Testis (tissue), 3 donors: Measurements from ENCODE around the gene ALG14. TPM values are rescaled to one million over a fixed set of nuclear protein-coding genes. Genes with fewer than 3 reads are reported as not detected.

Experiments
- DNase-seq: peaks from one replicate; pipeline ENCODE4 v3.0.0-alpha.2; 2019
- H3K27ac ChIP-seq, 2 donors: fragments of 200-600 bp; sonication (generic); one replicate each; pipeline ENCODE4 v1.5.1; 2019
- H3K27me3 ChIP-seq: fragments of 200-600 bp; sonication (generic); one replicate; pipeline ENCODE4 v1.5.1; 2019
- H3K36me3 ChIP-seq: fragments of 200-600 bp; sonication (generic); one replicate; pipeline ENCODE4 v1.5.1; 2017; ENCODE audit warnings: low read depth; ENCODE audit errors: missing control alignments
- H3K4me1 ChIP-seq: fragments of 200-600 bp; sonication (generic); one replicate; pipeline ENCODE4 v1.5.1; 2019
- H3K4me3 ChIP-seq, 2 donors: fragments of 200-600 bp; sonication (generic); one replicate each; pipeline ENCODE4 v1.5.1; 2017 to 2019
- H3K9me3 ChIP-seq: fragments of 200-600 bp; sonication (generic); one replicate; pipeline ENCODE4 v1.5.1; 2017
- CTCF ChIP-seq, 3 experiments: fragments of 450-650 bp in 2 of 3; fragments of 200-600 bp in 1 of 3; sonication (generic) in 1 of 3; IDR thresholded peaks; one replicate each; pipeline ENCODE4 v1.5.1; 2016 to 2019; ENCODE audit warnings: antibody characterized with exemption in 3 of 3, mild to moderate bottlenecking in 2 of 3, moderate library complexity in 1 of 3
- POLR2A ChIP-seq: fragments of 450-650 bp; IDR thresholded peaks from one replicate; pipeline ENCODE4 v1.6.1; 2017; ENCODE audit warnings: antibody characterized with exemption, mild to moderate bottlenecking, moderate library complexity
- WGBS, 2 donors: methylation state at CpG; one replicate each; pipeline ENCODE4 v1.1.5; 2018; 5-methylcytosine and 5-hydroxymethylcytosine counted together
- intact Hi-C: fragments of 100-400 bp; cut with DNase I; formaldehyde crosslinking; loops from one replicate; pipeline ENCODE4 v1.15.1; 2023; ENCODE audit warnings: low total_unique reads
- polyA plus RNA-seq: library from polyadenylated mRNA; stranded (reverse); fragments of 350-450 nt; fragmentation: Illumina TruSeq; extraction: RNeasy Lipid Tissue Mini Kit (QIAGEN cat#74804); gene quantifications from one replicate; pipeline ENCODE4 v1.2.3, GENCODE V29; 2014; ENCODE audit warnings: low read depth, low replicate concordance; ENCODE audit not compliant: insufficient read depth
- total RNA-seq, 2 donors: library from RNA; depleted of rRNA; stranded (reverse); fragments of >200 nt; gene quantifications; one replicate each; pipeline ENCODE4 v1.2.3, GENCODE V29; 2016

Gene ALG14
- total and polyA plus RNA-seq, 3 donors from 2014 or later = 3.3 to 24.1 (median 5.3) TPM

- TF ChIP-seq POLR2A = no peak
- no peak for TF ChIP-seq CTCF (IDR thresholded peaks at IDR 0.05)
- Histone ChIP-seq H3K4me1 (peaks cover 4% of the 10 kb centered on the region), H3K36me3 (no peaks in the 10 kb centered on the region), H3K27ac (peak overlapping the region in 1 of 2 donors; percentile 77), H3K9me3 (no peaks in the 10 kb centered on the region), H3K4me3 (peak overlapping the region; percentile 62 to 80), H3K27me3 (no peaks in the 10 kb centered on the region)
- whole genome bisulfite sequencing, 2 donors = 14 to 22% methylated on average over 10 of the region's 10 CpGs
- intact Hi-C loops = no loop called here
- no peak for DNase-seq
Observed at GRCh38 chr1:95118067-95118499, 45.3 kb upstream of the ALG14 start.

GRCh38 chr1:95117207-95118066 is 44.7 kb upstream of the ALG14 start, which contains the start of gene TLCD4:
TLCD4 (plus strand) TSS chr1:95117355; CDS start chr1:95143902, 26,547 bp downstream.
- intact Hi-C loops = no loop called here
- no peaks in the 10 kb centered on the region for H3K36me3 ChIP-seq
- no peaks in the 10 kb centered on the region for H3K9me3 ChIP-seq
- peak within 1 kb of the TSS; percentile 48 to 77 for H3K27ac ChIP-seq
- 1% methylated on average over 45 of the region's 108 CpGs; no CpG with 5 or more reads in 1 of the 2 donors for WGBS, 2 donors
- no peaks in the 10 kb centered on the region for H3K27me3 ChIP-seq
- peaks cover 4% of the 10 kb centered on the region for H3K4me1 ChIP-seq
- TF ChIP-seq CTCF (IDR thresholded peaks at IDR 0.05) = no peak
- no peak for TF ChIP-seq POLR2A
- peak within 1 kb of the TSS; percentile 62 to 80 for H3K4me3 ChIP-seq
- peak; percentile 70 for DNase-seq

- Histone ChIP-seq H3K4me3 (peak overlapping the region; percentile 62 to 80), H3K4me1 (peaks cover 4% of the 10 kb centered on the region), H3K9me3 (no peaks in the 10 kb centered on the region), H3K27me3 (no peaks in the 10 kb centered on the region), H3K27ac (peak overlapping the region in 1 of 2 donors; percentile 77), H3K36me3 (no peaks in the 10 kb centered on the region)
- intact Hi-C loops = no loop called here
- no peak for TF ChIP-seq POLR2A
- peak; percentile 22 to 46 (median 44) for TF ChIP-seq CTCF (IDR thresholded peaks at IDR 0.05)
- 1 to 5% methylated on average over 13 to 17 of the region's 17 CpGs for WGBS, 2 donors
- peak; percentile 77 for DNase-seq
Observed at GRCh38 chr1:95116580-95117206, 43.9 kb upstream of the ALG14 start.

GRCh38 chr1:95115708-95116137 is 43.0 kb upstream of the ALG14 start:
- DNase-seq = no peak
- H3K9me3 ChIP-seq = no peaks in the 10 kb centered on the region
- no peak overlapping the region for H3K27ac ChIP-seq
- H3K36me3 ChIP-seq = no peaks in the 10 kb centered on the region
- no peak overlapping the region for H3K4me3 ChIP-seq
- no peaks in the 10 kb centered on the region for H3K27me3 ChIP-seq
- TF ChIP-seq POLR2A (no peak), CTCF (IDR thresholded peaks at IDR 0.05) (no peak)
- H3K4me1 ChIP-seq = peaks cover 4% of the 10 kb centered on the region
- intact Hi-C loops = no loop called here
- WGBS, 2 donors = 59 to 72% methylated on average over 3 of the region's 3 CpGs
